GM19452 (cell line): ENCODE measurements around the gene TSPOAP1.
A peak's percentile ranks its signal among the peaks of the same experiment; 100 is the strongest.

ENCODE experiments used
- ATAC-seq: cut with Tn5 transposase; IDR thresholded peaks from one replicate; pipeline ENCODE4 v1.9.1; 2021; ENCODE audit not compliant: unreplicated experiment

The TSPOAP1 gene

GRCh38 chr17:58317421-58318064 lies 11.1 kb downstream of the TSPOAP1 start:
- ATAC-seq, result peak; percentile 76

- ATAC-seq, result no peak
Measured at GRCh38 chr17:58316260-58316960, 12.2 kb downstream of the TSPOAP1 start.

GRCh38 chr17:58315750-58316149 lies 12.8 kb downstream of the TSPOAP1 start:
- no peak for ATAC-seq

- no peak for ATAC-seq
Measured at GRCh38 chr17:58315281-58315711, 13.3 kb downstream of the TSPOAP1 start.

- no peak for ATAC-seq
Measured at GRCh38 chr17:58314706-58315015, 13.9 kb downstream of the TSPOAP1 start.

GRCh38 chr17:58313815-58314705 lies 14.5 kb downstream of the TSPOAP1 start:
- ATAC-seq, result no peak

GRCh38 chr17:58312829-58313228 lies 15.8 kb downstream of the TSPOAP1 start:
- no peak for ATAC-seq

- ATAC-seq, result no peak
Measured at GRCh38 chr17:58312021-58312630, 16.5 kb downstream of the TSPOAP1 start.

GRCh38 chr17:58311429-58311894 lies 17.1 kb downstream of the TSPOAP1 start:
- ATAC-seq, result no peak

GRCh38 chr17:58310511-58311428 lies 17.8 kb downstream of the TSPOAP1 start:
- no peak for ATAC-seq

- no peak for ATAC-seq
Measured at GRCh38 chr17:58309918-58310259, 18.7 kb downstream of the TSPOAP1 start.

- no peak for ATAC-seq
Measured at GRCh38 chr17:58308985-58309917, 19.3 kb downstream of the TSPOAP1 start.

GRCh38 chr17:58308173-58308984 lies 20.2 kb downstream of the TSPOAP1 start:
- ATAC-seq, result no peak

- ATAC-seq, result no peak
Measured at GRCh38 chr17:58307468-58308172, 21.0 kb downstream of the TSPOAP1 start.

GRCh38 chr17:58306131-58306951 lies 22.3 kb downstream of the TSPOAP1 start:
- ATAC-seq, result no peak

- no peak for ATAC-seq
Measured at GRCh38 chr17:58305626-58306025, 23.0 kb downstream of the TSPOAP1 start.
